Fibroblast of pulmonary artery (primary cell): ENCODE results near the gene SMAD9.

Experiments
- DNase-seq: peaks from one replicate; pipeline ENCODE4 v3.0.0-alpha.2; 2010; ENCODE audit warnings: low read depth
- H3K4me3 ChIP-seq: replicated peaks from 2 replicates; pipeline ENCODE4 v1.5.1; 2011; ENCODE audit warnings: low read depth, mild to moderate bottlenecking, control low read depth, low read length, moderate library complexity
- CTCF ChIP-seq: IDR thresholded peaks from 2 replicates; pipeline ENCODE4 v1.5.1; 2011; ENCODE audit warnings: mild to moderate bottlenecking, control low read depth, low read length, inconsistent platforms; ENCODE audit errors: missing control alignments

SMAD9 gene

GRCh38 chr13:36882829-36883390, 37.1 kb downstream of the SMAD9 start:
- DNase-seq = no peak
- H3K4me3 ChIP-seq = no peak overlapping the region
- no peak for TF ChIP-seq CTCF

- no peak for TF ChIP-seq CTCF
- peak; percentile 38 for DNase-seq
- no peak overlapping the region for H3K4me3 ChIP-seq
Observed at GRCh38 chr13:36880961-36881360, 39.1 kb downstream of the SMAD9 start.

- TF ChIP-seq CTCF = no peak
- DNase-seq = no peak
- no peak overlapping the region for H3K4me3 ChIP-seq
Observed at GRCh38 chr13:36879218-36879938, 40.7 kb downstream of the SMAD9 start.

DNA sequence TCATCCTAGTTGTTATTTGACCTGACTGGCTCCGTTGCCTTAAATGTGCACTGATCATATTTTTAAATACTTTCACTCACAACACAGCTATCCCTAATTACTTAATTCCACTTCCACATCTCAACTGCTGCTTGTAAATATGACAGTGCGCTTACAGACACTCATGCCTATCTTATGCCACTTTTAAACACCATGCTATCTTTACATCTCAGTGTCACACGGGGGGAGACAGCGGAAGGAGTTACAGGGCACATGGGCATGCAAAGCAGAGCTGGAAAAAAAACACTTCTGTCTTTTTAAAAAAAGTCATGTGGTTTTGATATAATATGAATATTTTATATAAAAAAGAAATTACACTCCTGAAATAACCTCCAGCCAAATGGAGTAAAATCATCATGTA, 44.1 kb downstream of the SMAD9 start:
- no peak for DNase-seq
- no peak overlapping the region for H3K4me3 ChIP-seq
- no peak for TF ChIP-seq CTCF

GRCh38 chr13:36875431-36875830, 44.6 kb downstream of the SMAD9 start:
- no peak for TF ChIP-seq CTCF
- no peak overlapping the region for H3K4me3 ChIP-seq
- DNase-seq = no peak

DNA sequence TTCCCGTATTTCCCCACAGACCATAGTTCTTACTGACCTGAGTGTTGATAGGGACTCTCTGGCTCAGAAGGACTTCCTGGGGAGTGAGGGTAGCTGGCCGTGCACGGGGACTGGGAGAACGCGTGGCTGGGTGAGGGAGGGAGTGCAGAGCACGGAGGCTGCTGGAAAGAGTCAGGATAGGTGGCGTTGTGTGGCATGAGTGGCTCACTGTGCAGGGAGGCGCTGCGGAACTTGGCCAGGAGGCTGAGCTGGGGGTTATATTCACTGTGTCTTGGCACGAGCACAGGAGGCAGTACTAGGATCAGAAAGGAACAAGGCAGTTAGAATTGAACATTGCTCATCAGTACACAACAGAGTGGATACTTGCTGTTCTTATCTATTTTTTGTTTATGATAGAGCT, 47.4 kb downstream of the SMAD9 start:
- DNase-seq = no peak
- no peak overlapping the region for H3K4me3 ChIP-seq
- TF ChIP-seq CTCF = no peak
